HUES6 (cell line): Measurements from ENCODE around the gene IQSEC3.
"Not testable (repeated sequence)": the region's sequence is repeated elsewhere in the genome, so short reads cannot be mapped to it uniquely, and the experiment has no call there.

ENCODE experiments used
- H3K27ac ChIP-seq: 2 replicates; pipeline ENCODE4 v1.7.0; 2013; ENCODE audit warnings: low read depth, mild to moderate bottlenecking, low read length, inconsistent platforms
- H3K27me3 ChIP-seq: 2 replicates; pipeline ENCODE4 v1.6.1; 2013; ENCODE audit warnings: low read length; ENCODE audit not compliant: control insufficient read depth, insufficient read depth
- H3K36me3 ChIP-seq: 2 replicates; pipeline ENCODE4 v1.6.1; 2013; ENCODE audit warnings: low read length; ENCODE audit not compliant: control insufficient read depth, insufficient read depth
- H3K4me1 ChIP-seq: 2 replicates; pipeline ENCODE4 v1.6.1; 2013; ENCODE audit warnings: low read length; ENCODE audit not compliant: control insufficient read depth, insufficient read depth
- H3K4me3 ChIP-seq: 2 replicates; pipeline ENCODE4 v1.5.1; 2013; ENCODE audit warnings: low read depth, low read length
- H3K9ac ChIP-seq: one replicate; pipeline ENCODE4 v1.6.1; 2013; ENCODE audit warnings: mild to moderate bottlenecking, low read length
- H3K9me3 ChIP-seq: 2 replicates; pipeline ENCODE4 v1.6.1; 2013; ENCODE audit warnings: low read depth, low read length; ENCODE audit not compliant: control insufficient read depth, insufficient read depth

The IQSEC3 gene

GRCh38 chr12:182381-182892 is 115.9 kb downstream of the IQSEC3 start:
- Histone ChIP-seq H3K27me3 (no peaks in the 10 kb centered on the region; the same call in 1 of the 2 replicates), H3K9me3 (no peaks in the 10 kb centered on the region), H3K4me3 (no peak overlapping the region), H3K4me1 (peaks cover 25% of the 10 kb centered on the region), H3K27ac (no peak overlapping the region), H3K9ac (no peak overlapping the region), H3K36me3 (no peaks in the 10 kb centered on the region)

- H3K27ac ChIP-seq, result no peak overlapping the region
- H3K4me3 ChIP-seq, result no peak overlapping the region
- no peak overlapping the region for H3K9ac ChIP-seq
- no peaks in the 10 kb centered on the region for H3K9me3 ChIP-seq
- H3K36me3 ChIP-seq, result no peaks in the 10 kb centered on the region
- peaks cover 14% of the 10 kb centered on the region; the same call in 1 of the 2 replicates for H3K4me1 ChIP-seq
- H3K27me3 ChIP-seq, result peaks cover 16% of the 10 kb centered on the region
These were observed 118.4 kb downstream of the IQSEC3 start for GRCh38 chr12:184811-185575.

GRCh38 chr12:185576-185955 is 119.0 kb downstream of the IQSEC3 start:
- Histone ChIP-seq H3K9ac (no peak overlapping the region), H3K36me3 (no peaks in the 10 kb centered on the region), H3K27ac (no peak overlapping the region), H3K27me3 (peaks cover 22% of the 10 kb centered on the region), H3K4me1 (peaks cover 14% of the 10 kb centered on the region; the same call in 1 of the 2 replicates), H3K4me3 (no peak overlapping the region), H3K9me3 (no peaks in the 10 kb centered on the region)

- Histone ChIP-seq H3K27me3 (peaks cover 27% of the 10 kb centered on the region), H3K27ac (no peak overlapping the region), H3K9ac (no peak overlapping the region), H3K36me3 (no peaks in the 10 kb centered on the region), H3K4me3 (no peak overlapping the region), H3K4me1 (peaks cover 14% of the 10 kb centered on the region; the same call in 1 of the 2 replicates), H3K9me3 (no peaks in the 10 kb centered on the region)
These were observed 119.5 kb downstream of the IQSEC3 start for GRCh38 chr12:186006-186625.

GRCh38 chr12:187986-188909 is 121.7 kb downstream of the IQSEC3 start:
- Histone ChIP-seq H3K27me3 (peaks cover 43% of the 10 kb centered on the region), H3K4me3 (peak overlapping the region; percentile 65)
- H3K27ac ChIP-seq, H3K4me1 ChIP-seq, H3K9ac ChIP-seq, H3K36me3 ChIP-seq, H3K9me3 ChIP-seq: not testable (repeated sequence)

GRCh38 chr12:188910-189621 is 122.5 kb downstream of the IQSEC3 start:
- peak overlapping the region; percentile 65 for H3K4me3 ChIP-seq
- H3K27ac ChIP-seq, result no peak overlapping the region
- H3K9me3 ChIP-seq, result no peaks in the 10 kb centered on the region
- peak overlapping the region; percentile 42 for H3K9ac ChIP-seq
- H3K4me1 ChIP-seq, result peaks cover 5% of the 10 kb centered on the region; the same call in 1 of the 2 replicates
- H3K27me3 ChIP-seq, result peaks cover 48% of the 10 kb centered on the region
- H3K36me3 ChIP-seq, result no peaks in the 10 kb centered on the region

- Histone ChIP-seq H3K27me3 (peaks cover 53% of the 10 kb centered on the region), H3K9ac (no peak overlapping the region), H3K4me3 (no peak overlapping the region), H3K36me3 (no peaks in the 10 kb centered on the region), H3K27ac (no peak overlapping the region), H3K9me3 (no peaks in the 10 kb centered on the region), H3K4me1 (peaks cover 5% of the 10 kb centered on the region; the same call in 1 of the 2 replicates)
These were observed 123.0 kb downstream of the IQSEC3 start for GRCh38 chr12:189622-189962.

GRCh38 chr12:190881-191280 is 124.3 kb downstream of the IQSEC3 start:
- H3K4me3 ChIP-seq, result no peak overlapping the region
- no peak overlapping the region for H3K27ac ChIP-seq
- H3K27me3 ChIP-seq, result peaks cover 63% of the 10 kb centered on the region
- H3K9ac ChIP-seq, result no peak overlapping the region
- H3K9me3 ChIP-seq, result no peaks in the 10 kb centered on the region
- H3K36me3 ChIP-seq, result no peaks in the 10 kb centered on the region
- H3K4me1 ChIP-seq, result peaks cover 5% of the 10 kb centered on the region; the same call in 1 of the 2 replicates

GRCh38 chr12:191541-191940 is 125.0 kb downstream of the IQSEC3 start:
- no peaks in the 10 kb centered on the region for H3K36me3 ChIP-seq
- no peaks in the 10 kb centered on the region for H3K9me3 ChIP-seq
- no peak overlapping the region for H3K9ac ChIP-seq
- H3K27me3 ChIP-seq, result peaks cover 63% of the 10 kb centered on the region
- no peak overlapping the region for H3K4me3 ChIP-seq
- peaks cover 5% of the 10 kb centered on the region; the same call in 1 of the 2 replicates for H3K4me1 ChIP-seq
- no peak overlapping the region for H3K27ac ChIP-seq

- H3K4me3 ChIP-seq, result no peak overlapping the region
- no peak overlapping the region for H3K9ac ChIP-seq
- H3K9me3 ChIP-seq, result no peaks in the 10 kb centered on the region
- no peaks in the 10 kb centered on the region for H3K36me3 ChIP-seq
- H3K4me1 ChIP-seq, result peaks cover 5% of the 10 kb centered on the region; the same call in 1 of the 2 replicates
- H3K27ac ChIP-seq, result no peak overlapping the region
- peaks cover 63% of the 10 kb centered on the region for H3K27me3 ChIP-seq
These were observed 126.7 kb downstream of the IQSEC3 start for GRCh38 chr12:193261-193660.
